ENCODE data around the gene MRPS9. TPM values are rescaled to one million over a fixed set of nuclear protein-coding genes. Genes with fewer than 3 reads are reported as not detected.

Gene MRPS9
- total RNA-seq, 1 experiment from 2014 or later: 34.5 TPM

DNA sequence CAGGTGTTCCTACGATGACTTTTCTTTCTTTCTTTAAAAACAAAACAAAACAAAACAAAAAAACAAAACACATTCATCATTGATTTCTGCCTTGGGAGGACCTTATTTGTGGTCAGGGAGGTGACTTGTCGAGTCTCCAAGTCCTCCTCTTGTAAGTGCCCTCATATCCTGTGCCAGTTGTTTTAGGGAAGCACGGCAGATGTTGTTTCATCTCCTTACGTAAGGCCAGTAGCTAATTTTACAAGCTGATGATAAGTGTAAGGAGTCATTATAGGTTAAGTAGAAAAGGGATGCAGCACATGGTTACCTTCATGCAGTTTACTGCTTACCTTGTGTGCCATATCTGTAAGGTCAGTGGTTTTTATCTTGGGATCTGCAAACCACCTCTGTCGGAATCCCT is 52.2 kb downstream of the MRPS9 start:
- Histone ChIP-seq H3K4me3 (no peak overlapping the region), H3K27me3 (replicated peaks) (no peaks in the 10 kb centered on the region), H3K36me3 (peaks cover 7% of the 10 kb centered on the region; the same call in 1 of the 2 replicates), H3K9me3 (replicated peaks) (no peaks in the 10 kb centered on the region), H3K27ac (no peak overlapping the region), H3K4me1 (replicated peaks) (no peaks in the 10 kb centered on the region)
- DNase-seq (ENCODE audit: low read depth in 1 of 2, low spot score in 2 of 2): no peak

DNA sequence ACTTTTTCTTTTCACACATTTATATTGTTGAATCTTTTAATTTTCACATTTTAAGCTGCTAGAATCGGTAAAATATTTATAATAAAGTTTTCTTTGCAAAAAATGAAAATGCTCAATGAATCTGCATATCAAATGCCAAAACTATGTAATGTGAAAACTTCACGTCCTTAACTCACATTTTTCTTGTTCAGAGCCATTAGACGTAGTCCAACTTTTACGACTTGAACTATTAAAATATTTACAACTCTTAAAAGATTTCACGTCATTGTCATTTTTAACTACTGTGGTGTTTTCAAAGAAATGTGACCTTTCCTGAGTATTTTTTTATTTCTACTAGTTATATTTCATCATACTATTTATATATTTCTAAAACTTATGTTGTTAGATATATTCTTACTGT is 54.9 kb downstream of the MRPS9 start:
- no peak overlapping the region for H3K4me3 ChIP-seq
- no peaks in the 10 kb centered on the region for H3K27me3 ChIP-seq (replicated peaks)
- H3K36me3 ChIP-seq: peaks cover 7% of the 10 kb centered on the region; the same call in 1 of the 2 replicates
- H3K27ac ChIP-seq: no peak overlapping the region
- no peaks in the 10 kb centered on the region for H3K4me1 ChIP-seq (replicated peaks)
- no peak for DNase-seq (ENCODE audit: low read depth in 1 of 2, low spot score in 2 of 2)
- H3K9me3 ChIP-seq (replicated peaks): no peaks in the 10 kb centered on the region

DNA sequence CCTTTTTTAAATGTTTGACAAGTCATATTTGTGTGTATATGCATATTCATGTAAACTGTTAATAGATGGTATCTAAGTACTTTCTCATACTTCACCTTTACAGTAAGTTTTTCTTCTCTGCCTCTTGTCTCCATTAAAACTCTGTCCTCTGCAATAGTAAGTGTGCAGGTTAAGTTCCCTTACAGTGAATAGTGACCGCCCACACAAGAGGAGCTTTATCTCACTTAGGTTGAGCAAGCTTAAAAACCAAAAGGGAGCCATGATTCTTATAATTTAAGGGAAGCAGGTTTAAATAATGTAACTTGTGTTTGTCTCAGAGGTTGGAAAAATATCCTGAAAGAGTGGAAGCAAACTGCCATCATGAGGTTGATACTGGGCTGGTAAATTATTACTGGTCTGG is 61.3 kb downstream of the MRPS9 start:
- DNase-seq (ENCODE audit: low read depth in 1 of 2, low spot score in 2 of 2): no peak
- H3K36me3 ChIP-seq: peaks cover 27% of the 10 kb centered on the region
- H3K27me3 ChIP-seq (replicated peaks): no peaks in the 10 kb centered on the region
- no peak overlapping the region for H3K4me3 ChIP-seq
- H3K9me3 ChIP-seq (replicated peaks): no peaks in the 10 kb centered on the region
- H3K27ac ChIP-seq: no peak overlapping the region
- peaks cover 8% of the 10 kb centered on the region; the same call in 1 of the 2 replicates for H3K4me1 ChIP-seq (replicated peaks)

DNA sequence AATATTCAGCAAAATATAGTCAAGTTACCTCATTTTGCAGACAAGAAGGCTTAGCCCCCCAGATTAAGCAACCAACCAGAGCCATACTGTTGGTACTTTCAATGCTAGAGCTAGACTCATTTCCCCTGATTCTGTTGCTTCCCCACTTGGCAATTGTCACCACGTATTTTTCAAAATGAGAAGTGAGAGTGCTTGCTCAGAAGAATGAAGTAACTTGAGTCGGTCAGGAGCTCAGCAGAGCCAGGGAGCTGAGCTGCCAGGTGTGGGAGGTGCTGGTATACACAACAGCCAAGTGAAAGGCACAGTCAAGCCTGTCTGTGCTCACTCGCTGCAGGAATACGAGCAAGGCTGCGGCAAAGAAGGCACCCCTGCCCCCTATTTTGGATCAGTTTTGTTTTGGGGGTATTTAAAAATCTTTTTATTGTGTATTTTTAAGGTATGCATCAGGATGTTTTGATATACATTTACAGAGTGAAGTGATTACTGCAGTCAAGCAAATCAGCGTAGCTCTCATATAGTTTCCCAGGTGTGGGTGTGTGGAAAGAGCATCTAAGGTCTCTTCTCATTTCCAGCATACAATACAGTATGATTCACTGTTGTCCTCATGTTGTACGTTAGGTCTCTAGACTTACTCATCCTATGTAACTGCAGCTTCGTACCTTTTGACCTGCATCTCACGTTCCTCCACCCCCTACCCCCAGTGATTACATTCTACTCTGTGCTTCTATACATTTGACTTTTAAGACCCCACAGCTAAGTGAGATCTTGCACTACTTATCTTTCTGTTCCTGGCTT is 62.4 kb downstream of the MRPS9 start:
- Histone ChIP-seq H3K4me1 (replicated peaks) (peaks cover 8% of the 10 kb centered on the region; the same call in 1 of the 2 replicates), H3K27ac (no peak overlapping the region), H3K36me3 (peaks cover 20% of the 10 kb centered on the region), H3K27me3 (replicated peaks) (no peaks in the 10 kb centered on the region), H3K9me3 (replicated peaks) (no peaks in the 10 kb centered on the region), H3K4me3 (no peak overlapping the region)
- DNase-seq (ENCODE audit: low read depth in 1 of 2, low spot score in 2 of 2): no peak

GRCh38 chr2:105102001-105102400 is 64.1 kb downstream of the MRPS9 start:
- peaks cover 8% of the 10 kb centered on the region; the same call in 1 of the 2 replicates for H3K4me1 ChIP-seq (replicated peaks)
- no peaks in the 10 kb centered on the region for H3K9me3 ChIP-seq (replicated peaks)
- H3K27ac ChIP-seq: no peak overlapping the region
- peaks cover 20% of the 10 kb centered on the region for H3K36me3 ChIP-seq
- no peak overlapping the region for H3K4me3 ChIP-seq
- no peaks in the 10 kb centered on the region for H3K27me3 ChIP-seq (replicated peaks)
- DNase-seq (ENCODE audit: low read depth in 1 of 2, low spot score in 2 of 2): no peak

DNA sequence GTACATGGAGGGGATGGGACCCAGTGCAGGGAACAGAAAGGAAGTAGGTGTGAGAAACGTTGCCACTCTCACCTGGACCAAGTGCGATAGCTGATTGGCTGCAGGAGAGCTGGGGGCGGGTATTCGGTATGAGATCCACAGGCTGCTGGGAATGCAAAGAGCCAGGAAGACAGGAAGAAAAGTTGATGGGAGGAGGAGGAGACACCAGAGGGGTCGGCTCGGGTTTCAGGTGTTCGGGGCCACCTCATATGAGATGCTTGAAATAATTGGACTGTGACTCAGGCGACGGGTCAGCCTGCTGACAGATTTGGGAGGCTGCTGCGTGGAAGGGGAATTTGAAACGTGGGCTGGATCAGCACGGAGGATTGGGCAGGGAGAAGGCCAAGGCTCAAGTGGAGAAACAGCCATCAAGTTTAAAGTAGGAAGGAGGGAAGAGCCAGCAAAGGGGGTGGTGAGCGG is 65.1 kb downstream of the MRPS9 start:
- peaks cover 8% of the 10 kb centered on the region; the same call in 1 of the 2 replicates for H3K4me1 ChIP-seq (replicated peaks)
- H3K36me3 ChIP-seq: peaks cover 19% of the 10 kb centered on the region
- DNase-seq (ENCODE audit: low read depth in 1 of 2, low spot score in 2 of 2): peak; percentile 22 to 60
- H3K27ac ChIP-seq: no peak overlapping the region
- H3K9me3 ChIP-seq (replicated peaks): no peaks in the 10 kb centered on the region
- H3K4me3 ChIP-seq: no peak overlapping the region
- no peaks in the 10 kb centered on the region for H3K27me3 ChIP-seq (replicated peaks)

DNA sequence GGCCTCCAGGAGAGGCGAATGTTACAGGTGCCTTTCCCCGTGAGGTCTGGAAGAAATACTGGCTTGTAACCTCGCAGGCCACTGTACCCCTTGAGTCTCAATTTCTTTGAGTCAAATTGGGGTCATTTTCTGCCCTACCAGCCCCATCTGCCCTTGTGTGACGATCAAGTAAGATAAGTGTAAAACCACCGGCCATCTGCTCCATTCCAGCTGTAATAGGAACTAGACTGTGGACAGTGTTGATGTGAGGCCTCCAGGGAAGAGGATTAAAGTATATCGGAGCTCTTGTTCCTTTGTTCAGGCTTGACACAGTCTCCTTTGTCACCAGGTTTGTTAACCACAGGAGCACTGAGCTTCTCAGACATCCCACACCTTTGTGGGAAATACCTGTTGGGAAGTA is 65.6 kb downstream of the MRPS9 start:
- no peak overlapping the region for H3K27ac ChIP-seq
- H3K27me3 ChIP-seq (replicated peaks): no peaks in the 10 kb centered on the region
- H3K4me1 ChIP-seq (replicated peaks): peaks cover 8% of the 10 kb centered on the region; the same call in 1 of the 2 replicates
- peaks cover 14% of the 10 kb centered on the region for H3K36me3 ChIP-seq
- no peaks in the 10 kb centered on the region for H3K9me3 ChIP-seq (replicated peaks)
- no peak overlapping the region for H3K4me3 ChIP-seq
- DNase-seq (ENCODE audit: low read depth in 1 of 2, low spot score in 2 of 2): no peak

DNA sequence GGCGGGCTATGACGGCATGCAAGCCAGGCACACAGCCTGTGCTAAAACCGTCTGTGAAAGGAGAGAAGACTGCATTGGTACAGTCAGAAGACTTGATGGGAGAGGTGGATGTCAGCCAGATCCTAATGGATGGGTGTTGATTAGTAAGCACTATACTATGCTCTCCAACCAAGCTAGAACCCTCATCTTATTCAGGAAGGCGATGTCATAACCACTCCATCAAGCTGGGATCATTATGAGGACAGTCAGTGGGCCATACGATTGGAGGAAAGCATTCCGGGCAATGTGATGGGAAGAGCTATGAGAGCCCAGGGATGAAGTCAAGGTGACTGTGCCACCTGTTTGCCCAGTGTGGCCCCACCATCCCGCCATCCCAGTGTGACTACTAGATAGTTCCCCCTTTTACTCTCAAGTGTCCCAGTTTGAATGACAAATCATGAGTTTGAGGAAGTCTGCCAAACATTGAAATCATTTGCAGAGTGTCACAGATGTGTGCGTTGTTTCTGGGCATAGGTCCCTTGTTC is 66.4 kb downstream of the MRPS9 start:
- DNase-seq (ENCODE audit: low read depth in 1 of 2, low spot score in 2 of 2): no peak
- H3K9me3 ChIP-seq (replicated peaks): no peaks in the 10 kb centered on the region
- H3K27ac ChIP-seq: no peak overlapping the region
- H3K4me1 ChIP-seq (replicated peaks): peaks cover 8% of the 10 kb centered on the region; the same call in 1 of the 2 replicates
- no peaks in the 10 kb centered on the region for H3K27me3 ChIP-seq (replicated peaks)
- H3K36me3 ChIP-seq: peaks cover 13% of the 10 kb centered on the region
- H3K4me3 ChIP-seq: no peak overlapping the region

- Histone ChIP-seq H3K36me3 (no peaks in the 10 kb centered on the region), H3K4me3 (no peak overlapping the region)
- DNase-seq (ENCODE audit: low read depth in 1 of 2, low spot score in 2 of 2): no peak
Measured at GRCh38 chr2:105110295-105110829, 72.5 kb downstream of the MRPS9 start.

GRCh38 chr2:105111365-105112150 is 73.7 kb downstream of the MRPS9 start:
- no peaks in the 10 kb centered on the region for H3K9me3 ChIP-seq (replicated peaks)
- H3K36me3 ChIP-seq: no peaks in the 10 kb centered on the region
- no peaks in the 10 kb centered on the region for H3K27me3 ChIP-seq (replicated peaks)
- H3K4me1 ChIP-seq (replicated peaks): no peaks in the 10 kb centered on the region
- DNase-seq (ENCODE audit: low read depth in 1 of 2, low spot score in 2 of 2): no peak
- no peak overlapping the region for H3K4me3 ChIP-seq
- no peak overlapping the region for H3K27ac ChIP-seq

More at GRCh38 chr2:105110295-105110829, 72.5 kb downstream of the MRPS9 start:
- Histone ChIP-seq H3K27ac (no peak overlapping the region), H3K9me3 (replicated peaks) (no peaks in the 10 kb centered on the region), H3K27me3 (replicated peaks) (no peaks in the 10 kb centered on the region), H3K4me1 (replicated peaks) (no peaks in the 10 kb centered on the region)

GRCh38 chr2:105112345-105112744 is 74.5 kb downstream of the MRPS9 start:
- Histone ChIP-seq H3K4me1 (replicated peaks) (no peaks in the 10 kb centered on the region), H3K27ac (no peak overlapping the region), H3K27me3 (replicated peaks) (no peaks in the 10 kb centered on the region), H3K9me3 (replicated peaks) (no peaks in the 10 kb centered on the region), H3K36me3 (no peaks in the 10 kb centered on the region), H3K4me3 (no peak overlapping the region)
- DNase-seq (ENCODE audit: low read depth in 1 of 2, low spot score in 2 of 2): no peak

DNA sequence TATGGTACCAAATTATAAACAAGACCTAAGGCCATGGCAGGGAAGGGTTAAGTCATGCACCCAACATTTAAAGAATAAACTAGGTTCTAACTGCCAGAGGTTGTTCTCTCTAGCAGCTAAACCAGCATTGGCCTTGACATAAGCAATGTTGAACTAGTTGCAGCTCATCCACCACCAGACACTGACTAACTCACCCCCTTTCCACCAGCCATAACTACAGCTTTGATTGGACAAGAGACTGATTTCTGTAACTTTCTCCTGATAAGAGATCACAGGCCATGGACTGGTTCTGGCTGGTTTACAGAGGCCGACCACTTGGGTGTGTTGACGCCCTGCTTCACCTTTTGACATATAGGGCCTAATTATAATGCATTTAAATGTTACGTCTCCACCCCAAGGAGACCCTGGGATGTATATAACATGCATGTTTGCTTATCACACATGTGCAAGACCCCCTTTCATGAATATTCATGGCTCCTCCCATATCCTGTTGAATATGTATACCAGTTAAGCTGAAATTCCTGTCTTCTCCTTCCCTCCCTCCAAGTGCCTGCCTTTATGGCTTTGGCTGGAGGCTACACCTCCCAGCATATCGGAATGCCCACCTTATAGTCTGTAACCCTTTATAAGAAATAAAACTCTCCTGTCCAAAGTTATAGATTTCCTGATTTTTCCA is 75.9 kb downstream of the MRPS9 start:
- no peaks in the 10 kb centered on the region for H3K4me1 ChIP-seq (replicated peaks)
- H3K4me3 ChIP-seq: no peak overlapping the region
- DNase-seq (ENCODE audit: low read depth in 1 of 2, low spot score in 2 of 2): no peak
- H3K27me3 ChIP-seq (replicated peaks): no peaks in the 10 kb centered on the region
- no peaks in the 10 kb centered on the region for H3K36me3 ChIP-seq
- H3K9me3 ChIP-seq (replicated peaks): no peaks in the 10 kb centered on the region
- H3K27ac ChIP-seq: no peak overlapping the region

DNA sequence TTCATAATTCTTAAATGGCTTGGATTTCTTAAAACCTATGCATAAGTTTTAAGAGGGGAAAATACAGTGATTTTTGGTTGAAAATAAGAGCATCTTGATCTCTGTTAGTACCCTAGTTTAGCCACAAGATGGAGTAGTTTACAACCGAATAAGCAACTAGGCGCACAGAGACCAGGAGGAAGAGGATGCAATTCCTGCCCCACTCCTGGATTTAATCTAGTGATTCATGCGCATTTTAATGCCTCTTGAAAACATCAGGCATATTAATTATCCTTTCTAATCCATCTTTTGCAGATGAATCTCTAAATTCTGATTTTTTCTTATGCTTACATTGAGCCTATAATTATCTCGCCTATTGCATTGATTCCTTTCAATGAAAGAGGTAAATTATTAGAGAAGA is 76.7 kb downstream of the MRPS9 start:
- Histone ChIP-seq H3K27ac (no peak overlapping the region), H3K36me3 (no peaks in the 10 kb centered on the region), H3K4me3 (no peak overlapping the region), H3K4me1 (replicated peaks) (no peaks in the 10 kb centered on the region), H3K27me3 (replicated peaks) (no peaks in the 10 kb centered on the region), H3K9me3 (replicated peaks) (no peaks in the 10 kb centered on the region)
- peak in 1 of 2 experiments; percentile 37 for DNase-seq (ENCODE audit: low read depth in 1 of 2, low spot score in 2 of 2)
